HCT116 (cell line): ENCODE results near the gene TXLNB. TPM values are rescaled to one million over a fixed set of nuclear protein-coding genes. Genes with fewer than 3 reads are reported as not detected.

Experiments used
- ATAC-seq: fragments of 200-7000 bp; cut with Tn5 transposase; 2 replicates; pipeline ENCODE4 v1.9.1; 2020; ENCODE audit warnings: mild to moderate bottlenecking, moderate library complexity
- BruUV-seq: library from RNA; stranded (reverse); fragments of 400-500 nt; replicated peaks from 2 replicates; lab custom pipeline; 2021; lab: Mats Ljungman, UMichigan
- CTCF ChIA-PET: fragments of 300-600 bp; sonication (Branson Sonifier 250); formaldehyde crosslinking; loops from one replicate; lab custom pipeline; 2021; ENCODE audit warnings: antibody characterized with exemption; lab: Charles Lee
- POLR2A ChIA-PET: fragments of 300-600, 350-600 bp; sonication (Branson Sonifier 250); formaldehyde crosslinking; loops from one replicate; lab custom pipeline; 2021; ENCODE audit warnings: antibody characterized with exemption; lab: Charles Lee
- RAD21 ChIA-PET, 2 experiments: fragments of 300-600 bp; sonication (Branson Sonifier 250); formaldehyde crosslinking; loops; one replicate each; lab custom pipeline; 2023; ENCODE audit warnings: low total read pairs in 2 of 2; ENCODE audit not compliant: uncharacterized antibody in 2 of 2, unreplicated experiment in 2 of 2, low non-redundant PET in 1 of 2; lab: Charles Lee
- DNase-seq: peaks from one replicate; pipeline ENCODE4 v3.0.0-alpha.2; 2010; ENCODE audit warnings: low read depth, low spot score
- H2AFZ ChIP-seq: fragments of 200-600 bp; shearing (Covaris generic), sonication (generic); 2 replicates; pipeline ENCODE4 v1.6.1; 2017; ENCODE audit warnings: low read depth, mixed run types, mixed read lengths, antibody characterized with exemption, low read length; ENCODE audit not compliant: poor library complexity, severe bottlenecking
- H3K27ac ChIP-seq: 2 replicates; pipeline ENCODE4 v1.5.1; 2012; ENCODE audit warnings: low read depth, low read length
- H3K27me3 ChIP-seq: fragments of 200-600 bp; sonication (generic); 2 replicates; pipeline ENCODE4 v1.6.1; 2016; ENCODE audit warnings: mixed run types, low read length, mixed read lengths; ENCODE audit not compliant: insufficient read depth
- H3K36me3 ChIP-seq, 2 experiments: fragments of 200-500 bp in 1 of 2; fragments of 200-600 bp in 1 of 2; sonication (Bioruptor generic) in 1 of 2; sonication (generic) in 1 of 2; 2 replicates each; pipeline versions ENCODE4 v1.5.1 to v1.6.1; 2014 to 2016; ENCODE audit warnings: low read length in 2 of 2, inconsistent platforms in 1 of 2, mixed read lengths in 1 of 2, mixed run types in 1 of 2; ENCODE audit not compliant: insufficient read depth in 2 of 2, control insufficient read depth in 1 of 2
- H3K4me1 ChIP-seq, 2 experiments: fragments of 200-600 bp in 1 of 2; sonication (generic) in 1 of 2; 2 replicates each; pipeline versions ENCODE4 v1.5.1 to v1.6.1; 2012 to 2017; ENCODE audit warnings: low read length in 2 of 2, inconsistent platforms in 1 of 2, mild to moderate bottlenecking in 1 of 2, mixed read lengths in 1 of 2, mixed run types in 1 of 2, moderate library complexity in 1 of 2; ENCODE audit not compliant: insufficient read depth in 2 of 2, control insufficient read depth in 1 of 2
- H3K4me2 ChIP-seq: fragments of 200-600 bp; sonication (generic); 2 replicates; pipeline ENCODE4 v1.6.1; 2017; ENCODE audit warnings: mixed run types, low read length, mixed read lengths
- H3K4me3 ChIP-seq, 2 experiments: fragments of 200-600 bp in 1 of 2; sonication (generic) in 1 of 2; replicated peaks in 1 of 2; 2 replicates each; pipeline ENCODE4 v1.5.1; 2011 to 2016; ENCODE audit warnings: low read length in 2 of 2, control low read depth in 1 of 2, low read depth in 1 of 2, mild to moderate bottlenecking in 1 of 2, mixed read lengths in 1 of 2, mixed run types in 1 of 2
- H3K79me2 ChIP-seq: fragments of 200-600 bp; sonication (generic); 2 replicates; pipeline ENCODE4 v1.6.1; 2017; ENCODE audit warnings: mild to moderate bottlenecking, mixed run types, low read length, moderate library complexity, mixed read lengths; ENCODE audit not compliant: insufficient read depth
- H3K9ac ChIP-seq: fragments of 200-600 bp; sonication (generic); 2 replicates; pipeline ENCODE4 v1.6.1; 2016; ENCODE audit warnings: low read length, mixed read lengths
- H3K9me2 ChIP-seq: fragments of 200-600 bp; sonication (generic), shearing (Covaris generic); 2 replicates; pipeline ENCODE4 v1.6.1; 2017; ENCODE audit warnings: mixed run types, mild to moderate bottlenecking, moderate library complexity; ENCODE audit not compliant: insufficient read depth
- H3K9me3 ChIP-seq, 2 experiments: fragments of 200-500 bp in 1 of 2; fragments of 200-600 bp in 1 of 2; sonication (Bioruptor generic) in 1 of 2; sonication (generic) in 1 of 2; 2 replicates each; pipeline ENCODE4 v1.6.1; 2014 to 2017; ENCODE audit warnings: low read length in 2 of 2, mixed read lengths in 2 of 2, inconsistent platforms in 1 of 2, low read depth in 1 of 2, mild to moderate bottlenecking in 1 of 2, mixed run types in 1 of 2, moderate library complexity in 1 of 2; ENCODE audit not compliant: control insufficient read depth in 1 of 2, insufficient read depth in 1 of 2
- H4K20me1 ChIP-seq: fragments of 200-600 bp; sonication (generic), shearing (Covaris generic); 2 replicates; pipeline ENCODE4 v1.6.1; 2017; ENCODE audit warnings: mixed run types, mild to moderate bottlenecking, moderate library complexity; ENCODE audit not compliant: insufficient read depth
- CTCF ChIP-seq, 3 experiments: fragments of 200-600 bp in 1 of 3; sonication (generic) in 1 of 3; IDR thresholded peaks in 2 of 3; conservative IDR thresholded peaks in 1 of 3; 2 replicates each; pipeline ENCODE4 v1.5.1; 2012 to 2017; ENCODE audit warnings: low read depth in 2 of 3, low read length in 2 of 3, antibody characterized with exemption in 1 of 3, borderline replicate concordance in 1 of 3, control low read depth in 1 of 3, mild to moderate bottlenecking in 1 of 3, mixed read lengths in 1 of 3, mixed run types in 1 of 3, moderate library complexity in 1 of 3; ENCODE audit not compliant: insufficient read depth in 1 of 3
- ELF1 ChIP-seq: IDR thresholded peaks from 2 replicates; pipeline ENCODE4 v1.6.1; 2012; ENCODE audit warnings: low read depth, borderline replicate concordance
- JUND ChIP-seq: IDR thresholded peaks from 2 replicates; pipeline ENCODE4 v1.6.1; 2012
- POLR2AphosphoS5 ChIP-seq: IDR thresholded peaks from 2 replicates; pipeline ENCODE4 v1.6.1; 2011; ENCODE audit warnings: mild to moderate bottlenecking, low read depth, low read length, moderate library complexity
- RAD21 ChIP-seq: IDR thresholded peaks from 2 replicates; pipeline ENCODE4 v1.6.1; 2012; ENCODE audit warnings: low read depth, mild to moderate bottlenecking
- YY1 ChIP-seq: IDR thresholded peaks from 2 replicates; pipeline ENCODE4 v1.6.1; 2011; ENCODE audit warnings: low read length, low read depth, moderate library complexity, mild to moderate bottlenecking; ENCODE audit not compliant: insufficient replicate concordance; ENCODE audit errors: extremely low read depth
- ZBTB33 ChIP-seq: IDR thresholded peaks from 2 replicates; pipeline ENCODE4 v1.6.1; 2011; ENCODE audit warnings: mild to moderate bottlenecking, low read length, moderate library complexity; ENCODE audit not compliant: insufficient replicate concordance; ENCODE audit errors: extremely low read depth
- intact Hi-C: fragments of 100-400 bp; cut with micrococcal nuclease; formaldehyde crosslinking; loops from 2 replicates; pipeline ENCODE4 v1.10.0; 2022
- total RNA-seq: library from RNA; stranded (reverse); gene quantifications from one replicate; pipeline ENCODE4 v1.2.1, GENCODE V29; 2021; ENCODE audit not compliant: unreplicated experiment

Gene TXLNB
- total RNA-seq, 1 experiment from 2014 or later, result 0.05 TPM

- Histone ChIP-seq H3K27me3 (no peaks in the 10 kb centered on the region), H3K79me2 (no peaks in the 10 kb centered on the region), H3K4me1 (peaks cover 5 to 12% of the 10 kb centered on the region in 2 experiments; a peak in 3 of 4 replicates), H3K27ac (no peak overlapping the region), H3K9me2 (no peaks in the 10 kb centered on the region), H3K4me2 (no peak overlapping the region), H3K9me3 (no peaks in the 10 kb centered on the region), H3K9ac (no peak overlapping the region), H4K20me1 (no peaks in the 10 kb centered on the region), H3K36me3 (no peaks in the 10 kb centered on the region), H3K4me3 (no peak overlapping the region), H2AFZ (no peak overlapping the region)
- no TSS peak for BruUV-seq
- POLR2A ChIA-PET, result no interaction called here
- CTCF ChIA-PET, result no interaction called here
- no peak for TF ChIP-seq POLR2AphosphoS5
- no peak for TF ChIP-seq ZBTB33
- no peak for TF ChIP-seq JUND
- no peak for TF ChIP-seq RAD21
- no peak for TF ChIP-seq CTCF (IDR thresholded peaks at IDR 0.05 in 2 of 3, conservative IDR thresholded peaks at IDR 0.05 in 1 of 3; ENCODE audit: borderline replicate concordance in 1 of 3, insufficient read depth in 1 of 3, low read depth in 2 of 3, low read length in 2 of 3)
- no peak for TF ChIP-seq YY1
- TF ChIP-seq ELF1, result no peak
- intact Hi-C loops, result no loop called here
- no peak for ATAC-seq
- RAD21 ChIA-PET, result no interaction called here
- DNase-seq, result no peak
Measured at GRCh38 chr6:139288496-139289040, 3.2 kb downstream of the TXLNB start.
